ENCODE results near the gene NKD1.

Gene NKD1

DNA sequence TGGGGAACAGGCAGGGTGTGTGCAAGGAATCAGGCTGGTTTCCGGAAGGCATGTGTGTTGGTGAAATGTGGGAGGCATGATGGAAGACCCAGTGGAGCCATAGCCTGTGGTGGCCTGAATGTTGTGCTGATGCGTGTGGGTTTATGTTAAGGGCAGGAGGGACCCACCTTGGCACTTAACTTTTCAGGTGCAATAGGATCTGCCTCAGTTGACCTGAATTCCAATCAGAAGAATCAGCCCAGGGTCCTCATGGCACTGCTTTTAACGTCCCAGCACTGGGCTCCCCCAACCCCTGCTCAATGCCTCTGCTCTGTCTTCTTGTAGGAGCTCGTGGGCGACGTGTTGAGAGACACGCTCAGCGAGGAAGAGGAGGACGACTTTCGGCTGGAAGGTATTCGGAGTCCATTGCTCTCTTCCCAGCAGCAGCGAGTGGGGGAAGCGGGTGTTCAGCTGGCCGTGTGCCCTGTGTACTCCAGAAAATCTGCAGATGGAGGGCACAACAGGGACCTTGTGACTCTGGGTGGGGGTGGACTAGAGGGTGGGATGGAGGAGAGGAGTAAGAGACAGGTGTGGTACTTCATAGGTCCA, 59.9 kb downstream of the NKD1 start:
- Histone ChIP-seq H3K9ac (ENCODE audit: low read length) (no peak overlapping the region), H3K9me3 (ENCODE audit: control insufficient read depth, low read depth, low read length) (no peaks in the 10 kb centered on the region), H3K4me1 (ENCODE audit: control insufficient read depth, low read depth, low read length) (peaks cover 14% of the 10 kb centered on the region), H3K27ac (ENCODE audit: low read length) (no peak overlapping the region), H3K27me3 (ENCODE audit: control insufficient read depth, insufficient read depth, low read length) (no peaks in the 10 kb centered on the region), H3K4me3 (ENCODE audit: low read length) (no peak overlapping the region), H3K36me3 (ENCODE audit: control insufficient read depth, low read depth, low read length) (no peaks in the 10 kb centered on the region)

DNA sequence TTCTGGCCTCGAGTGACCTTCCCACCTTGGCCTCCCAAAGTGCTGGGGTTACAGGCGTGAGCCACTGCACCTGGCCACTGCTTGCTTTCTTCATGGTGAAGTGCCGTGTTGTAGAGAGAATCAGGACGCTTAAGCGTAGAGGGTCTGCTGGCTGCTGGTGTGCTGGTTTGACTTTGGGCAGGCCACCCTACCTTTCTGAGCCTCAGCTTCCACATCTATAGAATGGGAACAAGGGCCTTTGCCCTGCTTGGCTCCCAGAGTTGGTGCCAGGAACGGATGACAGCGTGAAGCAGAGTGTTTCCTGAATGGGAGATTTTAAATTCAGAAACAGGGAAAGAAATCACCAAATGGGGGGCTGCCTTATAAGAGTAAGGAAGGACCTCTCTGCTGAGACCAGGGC, 60.9 kb downstream of the NKD1 start:
- Histone ChIP-seq H3K9me3 (ENCODE audit: control insufficient read depth, low read depth, low read length) (no peaks in the 10 kb centered on the region), H3K27ac (ENCODE audit: low read length) (no peak overlapping the region), H3K27me3 (ENCODE audit: control insufficient read depth, insufficient read depth, low read length) (no peaks in the 10 kb centered on the region), H3K4me1 (ENCODE audit: control insufficient read depth, low read depth, low read length) (peaks cover 14% of the 10 kb centered on the region), H3K9ac (ENCODE audit: low read length) (no peak overlapping the region), H3K36me3 (ENCODE audit: control insufficient read depth, low read depth, low read length) (no peaks in the 10 kb centered on the region), H3K4me3 (ENCODE audit: low read length) (no peak overlapping the region)

DNA sequence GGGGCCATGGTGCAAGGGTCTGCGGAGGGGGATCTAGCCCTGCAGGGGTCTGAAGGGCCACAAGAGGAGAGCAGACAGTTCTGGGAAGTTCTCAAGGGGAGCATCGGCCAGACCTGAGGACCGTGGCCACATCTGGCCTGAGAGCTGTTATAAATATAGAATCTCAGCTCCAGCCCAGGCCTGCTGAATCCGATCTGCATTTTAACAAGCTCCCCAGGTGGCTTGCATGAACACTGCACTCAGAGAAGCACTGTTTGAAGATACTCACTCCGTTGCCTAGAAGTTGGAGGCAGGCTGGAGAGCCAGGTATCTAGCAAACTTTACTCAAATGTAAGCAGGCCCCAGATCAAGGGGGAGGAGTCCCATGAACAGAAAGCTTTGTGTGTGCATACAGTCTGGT, 61.3 kb downstream of the NKD1 start:
- Histone ChIP-seq H3K27ac (ENCODE audit: low read length) (no peak overlapping the region), H3K36me3 (ENCODE audit: control insufficient read depth, low read depth, low read length) (no peaks in the 10 kb centered on the region), H3K9me3 (ENCODE audit: control insufficient read depth, low read depth, low read length) (no peaks in the 10 kb centered on the region), H3K9ac (ENCODE audit: low read length) (no peak overlapping the region), H3K4me3 (ENCODE audit: low read length) (no peak overlapping the region), H3K4me1 (ENCODE audit: control insufficient read depth, low read depth, low read length) (peaks cover 14% of the 10 kb centered on the region), H3K27me3 (ENCODE audit: control insufficient read depth, insufficient read depth, low read length) (no peaks in the 10 kb centered on the region)

DNA sequence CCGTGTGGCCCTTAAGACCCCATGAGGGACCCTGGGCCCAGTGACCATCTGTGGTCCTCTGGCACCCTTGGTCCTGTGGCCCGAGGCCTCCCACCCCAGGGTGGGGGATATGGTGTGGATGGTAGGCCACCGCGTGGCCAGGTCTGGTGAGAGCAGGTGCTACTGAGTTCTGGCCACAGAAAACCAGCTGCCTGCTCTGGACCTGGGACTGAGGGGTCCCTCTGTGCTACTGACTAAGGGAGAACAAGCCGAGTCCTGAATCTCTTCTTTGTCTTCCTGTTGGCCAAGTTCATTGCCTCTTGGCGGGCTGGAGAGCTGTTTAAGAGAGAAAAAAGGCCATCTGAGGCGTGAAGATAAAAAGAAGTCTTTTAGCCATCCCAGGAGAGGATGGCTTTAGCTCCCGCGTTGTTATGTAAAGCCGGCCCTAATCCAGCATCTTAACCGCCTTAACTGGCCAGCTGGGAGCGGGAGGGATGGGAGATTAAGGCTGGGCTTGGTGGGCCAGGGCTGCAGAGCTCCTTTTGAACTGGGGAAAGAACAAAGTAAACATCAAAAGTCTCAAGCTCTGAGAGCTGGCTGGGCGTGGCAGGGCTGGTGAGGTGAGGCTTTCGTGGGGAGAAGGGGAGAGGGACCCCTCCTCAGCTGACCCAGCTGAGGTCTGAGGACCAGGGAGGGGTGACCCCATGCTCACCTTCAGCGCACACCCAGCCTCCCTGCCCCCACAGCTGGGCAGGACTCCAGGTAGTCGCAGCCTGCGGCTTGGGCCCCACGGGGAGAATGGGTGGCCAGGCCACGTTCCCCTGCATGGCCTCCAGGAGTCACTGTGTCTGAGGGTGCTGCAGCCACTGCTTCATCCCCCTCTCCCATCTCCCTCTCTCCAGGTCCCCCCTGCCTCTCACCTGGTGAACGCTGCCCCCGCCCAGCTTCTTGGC, 62.4 kb downstream of the NKD1 start:
- Histone ChIP-seq H3K36me3 (ENCODE audit: control insufficient read depth, low read depth, low read length) (no peaks in the 10 kb centered on the region), H3K4me1 (ENCODE audit: control insufficient read depth, low read depth, low read length) (peaks cover 14% of the 10 kb centered on the region), H3K27me3 (ENCODE audit: control insufficient read depth, insufficient read depth, low read length) (no peaks in the 10 kb centered on the region), H3K9me3 (ENCODE audit: control insufficient read depth, low read depth, low read length) (no peaks in the 10 kb centered on the region), H3K9ac (ENCODE audit: low read length) (no peak overlapping the region), H3K4me3 (ENCODE audit: low read length) (no peak overlapping the region), H3K27ac (ENCODE audit: low read length) (no peak overlapping the region)

DNA sequence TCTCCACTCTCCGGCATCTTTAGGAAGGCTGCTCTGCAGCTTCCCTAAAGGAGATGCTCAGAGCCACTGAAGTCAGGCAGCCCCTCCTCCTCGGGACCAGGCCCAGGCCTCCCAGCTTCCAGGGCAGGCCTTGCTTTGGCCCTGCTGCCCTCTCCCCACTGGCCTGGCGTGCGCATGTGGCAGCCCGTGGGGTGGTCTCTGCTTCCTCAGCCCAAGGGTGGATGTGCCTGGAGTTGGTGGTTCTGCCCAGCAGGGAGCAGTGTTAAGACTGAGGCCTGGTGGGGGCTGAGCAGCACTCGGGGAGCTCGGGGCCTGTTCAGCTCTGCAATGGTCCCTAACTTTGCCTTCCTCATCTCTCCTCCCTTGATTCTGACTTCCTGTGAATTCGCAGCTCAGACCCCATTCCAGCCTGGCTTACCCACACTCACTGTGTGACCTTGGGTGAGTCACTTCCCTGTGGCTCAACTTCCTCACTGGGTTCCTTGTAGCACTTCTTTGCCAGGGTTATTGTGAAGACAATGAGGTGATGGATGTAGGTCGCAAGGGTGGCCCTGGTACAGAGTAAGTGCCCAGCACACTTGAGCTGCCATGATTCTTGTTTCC, 63.2 kb downstream of the NKD1 start:
- Histone ChIP-seq H3K27me3 (ENCODE audit: control insufficient read depth, insufficient read depth, low read length) (no peaks in the 10 kb centered on the region), H3K4me3 (ENCODE audit: low read length) (no peak overlapping the region), H3K27ac (ENCODE audit: low read length) (no peak overlapping the region), H3K36me3 (ENCODE audit: control insufficient read depth, low read depth, low read length) (no peaks in the 10 kb centered on the region), H3K9ac (ENCODE audit: low read length) (no peak overlapping the region), H3K9me3 (ENCODE audit: control insufficient read depth, low read depth, low read length) (no peaks in the 10 kb centered on the region), H3K4me1 (ENCODE audit: control insufficient read depth, low read depth, low read length) (peaks cover 14% of the 10 kb centered on the region)

DNA sequence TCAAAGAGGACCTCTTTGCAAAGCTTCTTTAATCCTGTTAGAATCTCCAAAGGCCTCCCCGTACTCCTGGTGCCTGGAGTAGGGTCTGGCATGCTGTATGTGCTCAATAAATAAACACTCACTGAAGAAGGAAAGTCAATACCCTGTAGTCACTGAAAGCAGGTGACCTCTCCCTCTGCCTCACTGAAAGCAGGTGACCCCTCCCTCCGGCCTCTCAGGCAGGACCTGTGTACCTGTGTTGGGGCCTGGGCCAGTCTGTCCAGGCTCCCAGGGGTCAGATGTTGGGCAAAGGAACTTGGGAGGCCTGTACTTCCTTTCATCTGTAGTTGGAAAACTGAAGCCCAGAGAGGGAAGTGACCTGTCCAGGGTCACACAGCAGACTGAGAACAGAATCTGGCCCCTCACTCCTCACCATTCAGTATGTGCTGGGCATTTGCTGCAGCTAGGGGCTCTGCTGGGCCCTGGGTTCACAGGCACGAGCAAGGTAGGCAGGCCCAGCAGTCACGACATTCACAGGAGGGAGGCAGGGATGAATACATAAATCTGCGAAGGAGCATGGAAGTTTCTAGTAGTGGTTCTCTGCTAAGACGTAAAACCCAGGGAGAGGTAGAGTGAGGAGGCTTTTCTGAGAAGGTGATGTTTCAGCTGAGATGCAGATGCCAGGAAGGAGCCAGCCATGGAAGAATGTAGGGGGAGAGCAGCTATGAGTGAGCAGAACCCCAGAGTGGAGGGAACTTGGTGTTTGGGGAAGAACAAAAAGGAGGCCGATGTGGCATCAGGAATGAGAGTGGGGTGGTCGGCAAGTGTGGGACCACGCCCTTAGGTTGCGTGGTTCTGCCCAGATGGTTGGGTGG, 64.0 kb downstream of the NKD1 start:
- Histone ChIP-seq H3K27ac (ENCODE audit: low read length) (no peak overlapping the region), H3K9me3 (ENCODE audit: control insufficient read depth, low read depth, low read length) (no peaks in the 10 kb centered on the region), H3K4me3 (ENCODE audit: low read length) (no peak overlapping the region), H3K27me3 (ENCODE audit: control insufficient read depth, insufficient read depth, low read length) (no peaks in the 10 kb centered on the region), H3K36me3 (ENCODE audit: control insufficient read depth, low read depth, low read length) (no peaks in the 10 kb centered on the region), H3K4me1 (ENCODE audit: control insufficient read depth, low read depth, low read length) (peaks cover 9% of the 10 kb centered on the region), H3K9ac (ENCODE audit: low read length) (no peak overlapping the region)

DNA sequence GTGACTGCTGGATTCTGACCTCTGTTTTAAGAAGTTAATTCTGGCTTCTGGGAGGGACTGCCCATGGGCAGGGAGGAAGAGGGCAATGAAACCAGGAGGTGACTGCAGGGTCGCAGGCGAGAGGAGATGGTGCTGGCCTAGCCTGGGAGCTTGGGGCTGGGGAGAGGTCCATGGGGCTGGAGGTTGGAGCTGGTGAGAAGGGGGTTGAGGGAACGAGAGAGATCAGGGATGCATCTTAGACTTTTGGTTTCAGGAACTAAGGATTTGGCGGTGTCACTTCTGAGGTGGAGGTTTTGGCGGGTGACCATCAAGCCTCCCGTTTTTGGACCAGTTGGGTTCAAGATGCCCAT, 64.6 kb downstream of the NKD1 start:
- Histone ChIP-seq H3K9me3 (ENCODE audit: control insufficient read depth, low read depth, low read length) (no peaks in the 10 kb centered on the region), H3K36me3 (ENCODE audit: control insufficient read depth, low read depth, low read length) (no peaks in the 10 kb centered on the region), H3K27ac (ENCODE audit: low read length) (no peak overlapping the region), H3K27me3 (ENCODE audit: control insufficient read depth, insufficient read depth, low read length) (no peaks in the 10 kb centered on the region), H3K4me3 (ENCODE audit: low read length) (no peak overlapping the region), H3K9ac (ENCODE audit: low read length) (no peak overlapping the region), H3K4me1 (ENCODE audit: control insufficient read depth, low read depth, low read length) (peaks cover 14% of the 10 kb centered on the region)

DNA sequence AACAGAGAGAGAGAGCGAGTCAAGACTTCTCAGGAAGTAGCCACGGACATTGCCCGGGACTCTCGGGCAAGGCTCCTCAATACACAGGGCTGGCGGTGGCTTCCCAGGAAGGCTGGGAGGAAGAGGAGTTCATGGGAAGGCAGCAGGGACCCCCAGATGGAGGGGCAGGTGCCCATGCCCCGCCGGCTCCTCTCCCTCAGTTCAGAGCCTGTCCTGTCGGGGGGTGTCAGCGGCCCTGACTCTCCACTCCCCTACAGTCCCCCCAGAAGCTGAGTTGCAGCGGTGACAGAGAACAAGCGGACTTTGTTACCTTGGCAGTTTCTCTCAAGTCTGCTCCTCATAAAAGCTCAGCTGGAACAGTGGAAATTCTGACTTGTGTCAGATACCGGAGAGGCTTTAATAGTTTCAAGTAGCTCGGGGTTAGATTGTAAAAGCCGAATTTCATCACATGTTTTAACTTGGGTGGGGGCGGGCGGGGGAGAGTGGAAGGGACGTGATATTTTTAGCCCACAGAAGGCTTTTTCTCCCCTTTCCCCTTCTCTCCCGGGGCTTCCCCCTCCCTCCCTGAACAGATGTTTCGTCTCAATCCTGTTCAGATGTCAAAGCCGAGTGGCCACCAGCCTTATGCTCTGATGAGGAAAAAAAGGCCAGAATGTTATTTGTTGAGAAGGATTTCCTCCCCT, 65.2 kb downstream of the NKD1 start:
- Histone ChIP-seq H3K36me3 (ENCODE audit: control insufficient read depth, low read depth, low read length) (no peaks in the 10 kb centered on the region), H3K9me3 (ENCODE audit: control insufficient read depth, low read depth, low read length) (no peaks in the 10 kb centered on the region), H3K4me3 (ENCODE audit: low read length) (no peak overlapping the region), H3K27me3 (ENCODE audit: control insufficient read depth, insufficient read depth, low read length) (no peaks in the 10 kb centered on the region), H3K27ac (ENCODE audit: low read length) (no peak overlapping the region), H3K4me1 (ENCODE audit: control insufficient read depth, low read depth, low read length) (peaks cover 14% of the 10 kb centered on the region), H3K9ac (ENCODE audit: low read length) (no peak overlapping the region)

DNA sequence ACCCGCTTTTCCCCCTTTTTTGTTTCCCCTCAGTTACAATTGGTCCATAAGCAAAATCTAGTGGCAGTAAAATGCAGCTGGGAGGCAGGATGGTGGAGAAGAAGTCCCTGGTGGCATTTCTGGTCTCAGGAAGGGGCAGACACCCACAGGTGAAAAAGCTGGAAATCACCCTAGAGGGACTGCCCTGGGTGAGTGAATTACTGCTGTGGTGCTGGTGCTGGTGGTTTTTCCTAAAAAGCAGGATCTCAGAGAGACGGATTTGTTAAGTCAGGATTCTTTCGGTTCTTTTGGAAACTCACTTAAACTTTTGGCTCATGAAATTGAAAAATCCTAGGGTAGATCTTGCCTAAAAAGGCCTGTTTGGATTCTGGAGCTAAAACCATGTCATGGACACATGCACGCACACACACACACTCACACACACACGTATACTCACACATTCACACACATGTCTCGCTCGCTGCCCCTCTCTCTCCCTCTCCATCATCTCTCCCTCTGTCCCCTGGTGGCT, 65.8 kb downstream of the NKD1 start:
- Histone ChIP-seq H3K9ac (ENCODE audit: low read length) (no peak overlapping the region), H3K9me3 (ENCODE audit: control insufficient read depth, low read depth, low read length) (no peaks in the 10 kb centered on the region), H3K4me3 (ENCODE audit: low read length) (no peak overlapping the region), H3K4me1 (ENCODE audit: control insufficient read depth, low read depth, low read length) (peaks cover 14% of the 10 kb centered on the region), H3K27me3 (ENCODE audit: control insufficient read depth, insufficient read depth, low read length) (no peaks in the 10 kb centered on the region), H3K27ac (ENCODE audit: low read length) (no peak overlapping the region), H3K36me3 (ENCODE audit: control insufficient read depth, low read depth, low read length) (no peaks in the 10 kb centered on the region)

DNA sequence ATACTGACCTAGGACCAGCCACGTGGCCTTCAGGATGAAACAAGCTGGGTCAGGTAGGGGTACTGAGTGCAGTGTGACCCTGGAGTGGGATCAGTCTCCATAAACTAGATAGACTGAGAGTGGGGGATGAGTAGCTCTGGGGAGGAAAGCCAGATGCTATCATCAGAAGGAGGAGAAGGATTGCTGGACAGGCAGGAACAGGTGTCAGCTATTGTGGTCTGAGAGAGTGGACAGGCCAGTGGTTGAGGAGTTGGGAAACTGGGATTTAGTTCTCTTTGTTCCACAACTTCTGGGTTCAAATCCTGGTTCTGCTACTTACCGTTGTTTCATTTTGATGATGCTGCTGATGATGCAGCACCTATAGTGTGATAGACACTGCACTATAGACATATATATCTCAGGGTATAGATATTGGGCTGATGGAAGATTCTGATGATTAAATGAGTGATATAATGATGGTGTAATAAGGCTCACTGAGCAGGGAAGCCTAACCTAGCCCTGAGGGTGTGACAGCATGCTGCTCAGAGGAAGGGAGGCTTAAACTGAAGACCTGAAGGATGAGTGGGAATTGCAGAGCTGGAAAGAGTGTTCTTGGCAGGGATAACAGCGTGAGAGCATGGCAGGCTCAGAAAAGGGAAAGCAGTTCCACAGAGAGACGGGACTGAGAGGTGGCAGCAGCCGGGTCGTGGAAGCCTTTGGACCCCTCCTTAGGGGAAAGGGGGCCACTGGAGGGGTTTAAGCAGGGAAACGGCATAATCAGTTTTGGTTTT, 66.9 kb downstream of the NKD1 start:
- H3K4me3 ChIP-seq (ENCODE audit: low read length) = no peak overlapping the region
- no peaks in the 10 kb centered on the region for H3K27me3 ChIP-seq (ENCODE audit: control insufficient read depth, insufficient read depth, low read length)
- no peaks in the 10 kb centered on the region for H3K36me3 ChIP-seq (ENCODE audit: control insufficient read depth, low read depth, low read length)
- no peaks in the 10 kb centered on the region for H3K9me3 ChIP-seq (ENCODE audit: control insufficient read depth, low read depth, low read length)
- no peak overlapping the region for H3K9ac ChIP-seq (ENCODE audit: low read length)
- H3K4me1 ChIP-seq (ENCODE audit: control insufficient read depth, low read depth, low read length) = peaks cover 13% of the 10 kb centered on the region
- no peak overlapping the region for H3K27ac ChIP-seq (ENCODE audit: low read length)
